ENCODE results near the gene LIPE.

Gene LIPE

GRCh38 chr19:42410371-42410770, 16.8 kb downstream of the LIPE start:
- TF ChIP-seq GATA2 (IDR thresholded peaks at IDR 0.05; ENCODE audit: low read depth, low read length): no peak
- TF ChIP-seq GATA3 (IDR thresholded peaks at IDR 0.05; ENCODE audit: low read depth, low read length): no peak

- TF ChIP-seq GATA2 (IDR thresholded peaks at IDR 0.05; ENCODE audit: low read depth, low read length) (no peak), GATA3 (IDR thresholded peaks at IDR 0.05; ENCODE audit: low read depth, low read length) (no peak)
Measured at GRCh38 chr19:42409477-42409876, 17.7 kb downstream of the LIPE start.

- no peak for TF ChIP-seq GATA2 (IDR thresholded peaks at IDR 0.05; ENCODE audit: low read depth, low read length)
- no peak for TF ChIP-seq GATA3 (IDR thresholded peaks at IDR 0.05; ENCODE audit: low read depth, low read length)
Measured at GRCh38 chr19:42407816-42408175, 19.4 kb downstream of the LIPE start.

- TF ChIP-seq GATA2 (IDR thresholded peaks at IDR 0.05; ENCODE audit: low read depth, low read length): no peak
- no peak for TF ChIP-seq GATA3 (IDR thresholded peaks at IDR 0.05; ENCODE audit: low read depth, low read length)
Measured at GRCh38 chr19:42407085-42407815, 19.9 kb downstream of the LIPE start.

GRCh38 chr19:42406111-42406510, 21.1 kb downstream of the LIPE start:
- TF ChIP-seq GATA2 (IDR thresholded peaks at IDR 0.05; ENCODE audit: low read depth, low read length) (no peak), GATA3 (IDR thresholded peaks at IDR 0.05; ENCODE audit: low read depth, low read length) (no peak)

GRCh38 chr19:42403586-42403985, 23.6 kb downstream of the LIPE start:
- TF ChIP-seq GATA3 (IDR thresholded peaks at IDR 0.05; ENCODE audit: low read depth, low read length) (no peak), GATA2 (IDR thresholded peaks at IDR 0.05; ENCODE audit: low read depth, low read length) (no peak)

- TF ChIP-seq GATA3 (IDR thresholded peaks at IDR 0.05; ENCODE audit: low read depth, low read length): no peak
- TF ChIP-seq GATA2 (IDR thresholded peaks at IDR 0.05; ENCODE audit: low read depth, low read length): no peak
Measured at GRCh38 chr19:42402376-42403116, 24.6 kb downstream of the LIPE start.

GRCh38 chr19:42401365-42402303, 25.6 kb downstream of the LIPE start:
- TF ChIP-seq GATA2 (IDR thresholded peaks at IDR 0.05; ENCODE audit: low read depth, low read length) (no peak), GATA3 (IDR thresholded peaks at IDR 0.05; ENCODE audit: low read depth, low read length) (no peak)

GRCh38 chr19:42400404-42400803, 26.8 kb downstream of the LIPE start:
- TF ChIP-seq GATA3 (IDR thresholded peaks at IDR 0.05; ENCODE audit: low read depth, low read length) (no peak), GATA2 (IDR thresholded peaks at IDR 0.05; ENCODE audit: low read depth, low read length) (no peak)

- TF ChIP-seq GATA2 (IDR thresholded peaks at IDR 0.05; ENCODE audit: low read depth, low read length) (no peak), GATA3 (IDR thresholded peaks at IDR 0.05; ENCODE audit: low read depth, low read length) (no peak)
Measured at GRCh38 chr19:42397263-42398166, 29.7 kb downstream of the LIPE start.

- TF ChIP-seq GATA2 (IDR thresholded peaks at IDR 0.05; ENCODE audit: low read depth, low read length) (no peak), GATA3 (IDR thresholded peaks at IDR 0.05; ENCODE audit: low read depth, low read length) (no peak)
Measured at GRCh38 chr19:42396381-42397262, 30.6 kb downstream of the LIPE start.

- no peak for TF ChIP-seq GATA3 (IDR thresholded peaks at IDR 0.05; ENCODE audit: low read depth, low read length)
- TF ChIP-seq GATA2 (IDR thresholded peaks at IDR 0.05; ENCODE audit: low read depth, low read length): no peak
Measured at GRCh38 chr19:42394751-42395150, 32.4 kb downstream of the LIPE start.

Measured in SH-SY5Y (cell line).